Activated naive CD4-positive, alpha-beta T cell treated with anti-CD3 and anti-CD28 coated beads, Interleukin-2, amount 10 ng/mL, durations not matched to agents 7 days and 5 days (primary cell): Measurements from ENCODE around the gene DYNC1I1.
A peak's percentile ranks its signal among the peaks of the same experiment; 100 is the strongest.

ENCODE experiments used
- CTCF ChIA-PET: fragments of 350-600 bp; sonication (Branson Sonifier 250); formaldehyde crosslinking; loops from one replicate; lab custom pipeline; 2021; ENCODE audit warnings: antibody characterized with exemption; lab: Charles Lee
- DNase-seq: peaks from one replicate; pipeline ENCODE4 v3.0.0-alpha.2; 2020
- H3K27ac Mint-ChIP-seq: one replicate; pipeline ENCODE4 v1.8.0; 2021; ENCODE audit warnings: mild to moderate bottlenecking, moderate library complexity, mixed read lengths
- H3K27me3 Mint-ChIP-seq: one replicate; pipeline ENCODE4 v1.8.0; 2021; ENCODE audit warnings: mild to moderate bottlenecking, mixed read lengths
- H3K36me3 Mint-ChIP-seq: one replicate; pipeline ENCODE4 v1.8.0; 2021; ENCODE audit warnings: mixed read lengths
- H3K4me1 Mint-ChIP-seq: one replicate; pipeline ENCODE4 v1.8.0; 2021; ENCODE audit warnings: mixed read lengths
- H3K4me3 Mint-ChIP-seq: one replicate; pipeline ENCODE4 v1.8.0; 2021; ENCODE audit warnings: mild to moderate bottlenecking, moderate library complexity, mixed read lengths
- H3K9me3 Mint-ChIP-seq: one replicate; pipeline ENCODE4 v1.8.0; 2021; ENCODE audit warnings: mixed read lengths

The DYNC1I1 gene

GRCh38 chr7:95772298-95772770, at the start of gene DYNC1I1:
Gene DYNC1I1 (plus strand): TSS chr7:95772554. CDS start chr7:95804730, 32,176 bp downstream.
- DNase-seq: peak; percentile 39
- H3K27ac Mint-ChIP-seq: no peak within 1 kb of the TSS
- peak within 1 kb of the TSS; percentile 51 for H3K4me3 Mint-ChIP-seq
- no peaks in the 10 kb centered on the region for H3K36me3 Mint-ChIP-seq
- no peaks in the 10 kb centered on the region for H3K9me3 Mint-ChIP-seq
- CTCF ChIA-PET: no interaction called here
- peaks cover 3% of the 10 kb centered on the region for H3K4me1 Mint-ChIP-seq
- H3K27me3 Mint-ChIP-seq: peaks cover 32% of the 10 kb centered on the region

- no peaks in the 10 kb centered on the region for H3K9me3 Mint-ChIP-seq
- H3K4me3 Mint-ChIP-seq: no peak overlapping the region
- CTCF ChIA-PET: no interaction called here
- no peak for DNase-seq
- H3K27me3 Mint-ChIP-seq: no peaks in the 10 kb centered on the region
- H3K27ac Mint-ChIP-seq: no peak overlapping the region
- no peaks in the 10 kb centered on the region for H3K36me3 Mint-ChIP-seq
- H3K4me1 Mint-ChIP-seq: no peaks in the 10 kb centered on the region
These were observed 48.7 kb upstream of the DYNC1I1 start for GRCh38 chr7:95723583-95724180.

- Mint-ChIP-seq H3K27me3 (no peaks in the 10 kb centered on the region), H3K27ac (no peak overlapping the region), H3K9me3 (no peaks in the 10 kb centered on the region), H3K36me3 (no peaks in the 10 kb centered on the region), H3K4me3 (no peak overlapping the region), H3K4me1 (no peaks in the 10 kb centered on the region)
- CTCF ChIA-PET: no interaction called here
- no peak for DNase-seq
These were observed 47.1 kb upstream of the DYNC1I1 start for GRCh38 chr7:95725205-95725604.

GRCh38 chr7:95730493-95731280, 41.7 kb upstream of the DYNC1I1 start:
- CTCF ChIA-PET: no interaction called here
- no peaks in the 10 kb centered on the region for H3K9me3 Mint-ChIP-seq
- no peaks in the 10 kb centered on the region for H3K36me3 Mint-ChIP-seq
- H3K27ac Mint-ChIP-seq: no peak overlapping the region
- H3K4me1 Mint-ChIP-seq: no peaks in the 10 kb centered on the region
- no peak for DNase-seq
- H3K27me3 Mint-ChIP-seq: no peaks in the 10 kb centered on the region
- H3K4me3 Mint-ChIP-seq: no peak overlapping the region

GRCh38 chr7:95736635-95737034, 35.7 kb upstream of the DYNC1I1 start:
- H3K4me1 Mint-ChIP-seq: no peaks in the 10 kb centered on the region
- no peak overlapping the region for H3K27ac Mint-ChIP-seq
- DNase-seq: no peak
- H3K36me3 Mint-ChIP-seq: no peaks in the 10 kb centered on the region
- no peak overlapping the region for H3K4me3 Mint-ChIP-seq
- H3K27me3 Mint-ChIP-seq: no peaks in the 10 kb centered on the region
- CTCF ChIA-PET: no interaction called here
- H3K9me3 Mint-ChIP-seq: no peaks in the 10 kb centered on the region

GRCh38 chr7:95737828-95738505, 34.4 kb upstream of the DYNC1I1 start:
- H3K27me3 Mint-ChIP-seq: no peaks in the 10 kb centered on the region
- H3K27ac Mint-ChIP-seq: no peak overlapping the region
- H3K4me3 Mint-ChIP-seq: no peak overlapping the region
- no peak for DNase-seq
- H3K4me1 Mint-ChIP-seq: no peaks in the 10 kb centered on the region
- CTCF ChIA-PET: no interaction called here
- H3K9me3 Mint-ChIP-seq: no peaks in the 10 kb centered on the region
- no peaks in the 10 kb centered on the region for H3K36me3 Mint-ChIP-seq

- H3K36me3 Mint-ChIP-seq: no peaks in the 10 kb centered on the region
- H3K27ac Mint-ChIP-seq: no peak overlapping the region
- no peak for DNase-seq
- CTCF ChIA-PET: no interaction called here
- H3K4me1 Mint-ChIP-seq: no peaks in the 10 kb centered on the region
- no peak overlapping the region for H3K4me3 Mint-ChIP-seq
- no peaks in the 10 kb centered on the region for H3K9me3 Mint-ChIP-seq
- no peaks in the 10 kb centered on the region for H3K27me3 Mint-ChIP-seq
These were observed 23.3 kb upstream of the DYNC1I1 start for GRCh38 chr7:95749044-95749443.

- DNase-seq: no peak
- no peak overlapping the region for H3K4me3 Mint-ChIP-seq
- H3K27ac Mint-ChIP-seq: no peak overlapping the region
- H3K27me3 Mint-ChIP-seq: no peaks in the 10 kb centered on the region
- CTCF ChIA-PET: no interaction called here
- H3K36me3 Mint-ChIP-seq: no peaks in the 10 kb centered on the region
- H3K4me1 Mint-ChIP-seq: no peaks in the 10 kb centered on the region
- H3K9me3 Mint-ChIP-seq: no peaks in the 10 kb centered on the region
These were observed 22.8 kb upstream of the DYNC1I1 start for GRCh38 chr7:95749515-95749914.

GRCh38 chr7:95753440-95753839, 18.9 kb upstream of the DYNC1I1 start:
- H3K4me1 Mint-ChIP-seq: no peaks in the 10 kb centered on the region
- CTCF ChIA-PET: no interaction called here
- no peaks in the 10 kb centered on the region for H3K27me3 Mint-ChIP-seq
- no peaks in the 10 kb centered on the region for H3K9me3 Mint-ChIP-seq
- H3K4me3 Mint-ChIP-seq: no peak overlapping the region
- no peak overlapping the region for H3K27ac Mint-ChIP-seq
- no peaks in the 10 kb centered on the region for H3K36me3 Mint-ChIP-seq
- DNase-seq: no peak

- H3K27ac Mint-ChIP-seq: no peak overlapping the region
- H3K4me1 Mint-ChIP-seq: no peaks in the 10 kb centered on the region
- no peaks in the 10 kb centered on the region for H3K27me3 Mint-ChIP-seq
- no peak overlapping the region for H3K4me3 Mint-ChIP-seq
- CTCF ChIA-PET: no interaction called here
- H3K36me3 Mint-ChIP-seq: no peaks in the 10 kb centered on the region
- no peaks in the 10 kb centered on the region for H3K9me3 Mint-ChIP-seq
- no peak for DNase-seq
These were observed 16.9 kb upstream of the DYNC1I1 start for GRCh38 chr7:95755277-95755934.

- H3K27ac Mint-ChIP-seq: no peak overlapping the region
- DNase-seq: no peak
- no peaks in the 10 kb centered on the region for H3K9me3 Mint-ChIP-seq
- H3K4me1 Mint-ChIP-seq: no peaks in the 10 kb centered on the region
- H3K27me3 Mint-ChIP-seq: no peaks in the 10 kb centered on the region
- no peaks in the 10 kb centered on the region for H3K36me3 Mint-ChIP-seq
- H3K4me3 Mint-ChIP-seq: no peak overlapping the region
- CTCF ChIA-PET: no interaction called here
These were observed 14.2 kb upstream of the DYNC1I1 start for GRCh38 chr7:95758187-95758586.

GRCh38 chr7:95766086-95766485, 6.3 kb upstream of the DYNC1I1 start:
- H3K36me3 Mint-ChIP-seq: no peaks in the 10 kb centered on the region
- no peak for DNase-seq
- CTCF ChIA-PET: no interaction called here
- no peak overlapping the region for H3K4me3 Mint-ChIP-seq
- no peaks in the 10 kb centered on the region for H3K4me1 Mint-ChIP-seq
- H3K9me3 Mint-ChIP-seq: no peaks in the 10 kb centered on the region
- no peak overlapping the region for H3K27ac Mint-ChIP-seq
- peaks cover 5% of the 10 kb centered on the region for H3K27me3 Mint-ChIP-seq

- no peak for DNase-seq
- no peaks in the 10 kb centered on the region for H3K4me1 Mint-ChIP-seq
- peaks cover 7% of the 10 kb centered on the region for H3K27me3 Mint-ChIP-seq
- no peaks in the 10 kb centered on the region for H3K9me3 Mint-ChIP-seq
- CTCF ChIA-PET: no interaction called here
- H3K36me3 Mint-ChIP-seq: no peaks in the 10 kb centered on the region
- H3K27ac Mint-ChIP-seq: no peak overlapping the region
- H3K4me3 Mint-ChIP-seq: no peak overlapping the region
These were observed 5.7 kb upstream of the DYNC1I1 start for GRCh38 chr7:95766657-95767056.
